GM18517 (cell line): Measurements from ENCODE around the gene LGALS3BP.
A peak's percentile ranks its signal among the peaks of the same experiment; 100 is the strongest.

Experiments
- ATAC-seq: cut with Tn5 transposase; IDR thresholded peaks from one replicate; pipeline ENCODE4 v1.9.1; 2021; ENCODE audit warnings: mild to moderate bottlenecking, moderate library complexity; ENCODE audit not compliant: unreplicated experiment

Gene LGALS3BP

DNA sequence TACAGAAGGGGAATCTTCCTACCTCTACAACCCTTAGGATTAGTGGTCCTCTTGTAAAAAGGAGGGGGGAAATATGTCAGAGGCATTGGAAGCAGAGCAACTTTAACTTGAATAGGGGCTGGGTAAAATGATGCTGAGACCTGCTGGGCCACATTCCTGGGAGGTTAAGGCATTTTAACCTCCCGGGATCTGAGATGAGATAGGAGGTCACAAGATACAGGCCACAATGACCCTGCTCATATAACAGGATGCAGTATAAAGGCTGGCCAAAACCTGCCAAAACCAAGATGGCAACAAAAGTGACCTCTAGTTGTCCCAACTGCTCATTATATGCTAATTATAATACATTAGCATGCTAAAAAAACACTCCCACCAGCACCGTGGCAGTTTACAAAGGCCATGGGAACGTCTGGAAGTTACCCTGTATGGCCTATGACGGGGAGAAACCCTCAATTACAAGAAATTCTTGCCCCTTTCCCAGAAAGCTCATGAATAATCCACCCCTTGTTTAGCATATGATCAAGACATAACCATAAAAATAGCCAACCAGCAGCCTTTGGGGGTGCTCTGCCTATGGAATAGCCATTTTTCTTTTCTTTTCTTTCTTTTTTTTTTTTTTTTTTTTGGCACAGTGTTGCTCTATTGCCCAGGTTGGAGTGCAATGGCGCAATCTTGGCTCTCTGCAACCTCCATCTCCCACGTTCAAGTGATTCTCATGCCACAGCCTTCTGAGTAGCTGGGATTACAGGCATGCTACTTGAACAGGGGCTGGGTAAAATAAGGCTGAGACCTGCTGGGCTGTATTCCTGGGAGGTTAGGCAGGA, 38.0 kb upstream of the LGALS3BP start:
- ATAC-seq: no peak

- no peak for ATAC-seq
Measured at GRCh38 chr17:79014158-79014758, 34.5 kb upstream of the LGALS3BP start.

DNA sequence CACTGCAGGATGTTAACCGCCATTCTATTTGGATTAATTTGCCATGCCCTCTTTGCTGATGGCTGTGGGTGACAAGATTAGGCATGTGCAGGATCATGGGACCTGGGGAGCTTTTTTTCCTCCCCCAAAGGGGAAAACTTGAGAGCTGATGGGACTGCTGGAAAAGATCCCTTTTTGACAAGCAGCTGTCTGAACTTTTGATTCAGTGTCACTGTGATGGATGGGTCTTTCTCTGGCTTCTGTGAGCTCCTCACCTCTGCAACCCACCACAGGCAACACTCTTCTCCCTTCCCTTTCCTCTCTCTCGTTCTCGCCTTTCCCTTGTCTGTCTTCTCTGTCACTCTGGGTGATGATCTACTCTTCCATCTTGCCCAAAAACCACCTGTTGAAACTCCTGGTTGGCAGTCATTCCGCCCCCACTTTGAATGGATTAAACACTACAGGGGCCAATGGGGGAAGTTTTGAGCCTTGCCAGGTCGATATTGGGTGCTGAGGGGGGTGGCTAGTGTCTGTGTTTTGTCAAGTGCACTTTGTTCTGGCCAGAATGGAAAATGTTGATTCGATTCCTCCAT, 32.9 kb upstream of the LGALS3BP start:
- ATAC-seq: no peak

DNA sequence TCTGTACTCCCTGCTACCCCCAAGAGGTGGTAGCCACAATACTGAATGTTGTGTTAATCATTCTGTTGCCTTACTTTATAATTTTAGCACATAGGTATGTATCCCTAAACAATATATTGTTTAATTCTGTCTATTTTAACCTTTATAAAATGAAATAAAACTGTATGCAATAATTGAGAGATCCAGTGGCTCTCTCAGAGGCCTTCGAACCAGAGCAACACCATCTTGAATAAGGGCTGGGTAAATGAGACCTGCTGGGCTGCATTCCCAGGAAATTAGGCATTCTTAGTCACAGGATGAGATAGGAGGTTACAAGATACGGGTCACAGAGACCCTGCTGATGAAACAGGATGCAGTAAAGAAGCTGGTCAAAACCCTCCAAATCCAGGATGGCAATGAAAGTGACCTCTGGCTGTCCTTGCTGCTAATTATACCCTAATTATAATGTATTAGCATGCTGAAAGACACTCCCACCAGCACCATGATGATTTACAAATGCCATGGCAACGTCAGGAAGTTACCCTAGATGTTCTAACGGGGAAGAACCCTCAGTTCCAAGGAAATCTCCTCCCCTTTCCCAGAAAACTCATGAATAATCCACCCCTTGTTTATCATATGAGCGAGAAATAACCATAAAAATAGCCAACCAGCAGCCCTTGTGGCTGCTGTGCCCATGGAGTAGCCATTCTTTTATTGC, 31.9 kb upstream of the LGALS3BP start:
- no peak for ATAC-seq

- no peak for ATAC-seq
Measured at GRCh38 chr17:79010304-79010646, 30.6 kb upstream of the LGALS3BP start.

DNA sequence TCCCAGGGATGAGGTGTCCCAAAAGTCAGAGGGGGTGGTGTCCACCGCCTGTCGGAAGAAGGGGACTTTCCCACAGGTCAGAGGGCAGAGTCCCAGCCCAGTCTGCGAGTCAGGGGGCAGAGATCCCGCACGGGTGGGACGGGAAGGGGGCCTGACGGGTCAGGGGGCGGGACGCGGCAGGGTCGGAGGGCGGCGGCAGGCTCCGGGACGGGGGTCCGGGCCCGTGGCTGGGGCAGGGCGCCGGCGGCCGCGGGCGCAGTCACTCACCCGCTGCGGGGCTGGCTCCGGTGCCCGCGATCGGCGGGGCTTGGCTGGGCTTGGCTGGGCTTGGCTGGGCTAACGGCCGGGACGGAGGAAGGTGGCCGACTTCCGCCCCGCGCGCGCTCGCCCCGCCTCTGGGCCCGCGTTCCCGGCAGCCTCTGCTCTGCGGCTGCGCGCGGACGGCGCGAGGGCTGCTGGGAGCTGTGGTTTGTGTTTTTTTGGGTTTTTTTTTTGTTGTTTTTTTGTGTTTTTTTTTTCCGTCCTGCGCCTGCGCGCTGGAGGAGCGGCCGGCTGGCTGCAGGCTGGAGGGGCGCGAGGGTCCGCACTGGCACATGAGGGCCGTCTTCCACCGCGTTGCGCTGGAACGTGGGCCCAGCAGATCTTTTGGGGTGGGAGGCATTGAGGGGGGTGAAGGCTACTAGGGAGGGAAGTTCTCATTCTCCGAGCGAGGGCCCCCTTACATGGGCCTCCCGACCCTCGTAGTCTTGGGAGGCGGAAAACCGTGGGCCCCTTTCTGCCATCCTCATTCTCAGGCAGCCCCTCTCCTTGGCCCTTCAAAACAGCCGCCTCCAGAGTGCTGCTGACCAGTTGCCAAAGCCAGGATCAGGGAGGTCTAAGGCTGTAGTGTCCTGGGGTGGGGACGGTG, 29.9 kb upstream of the LGALS3BP start, which contains the start of gene CANT1:
TSS of gene CANT1 (minus strand) at position 368 of the 907 bp plus-strand sequence. CDS start 12,142 bp downstream, outside the sequence.
- peak; percentile 91 for ATAC-seq

- ATAC-seq: no peak
Measured at GRCh38 chr17:79008666-79009387, 29.1 kb upstream of the LGALS3BP start.

GRCh38 chr17:79007504-79008381, 28.0 kb upstream of the LGALS3BP start:
- no peak for ATAC-seq

GRCh38 chr17:79006794-79007503, 27.2 kb upstream of the LGALS3BP start:
- ATAC-seq: no peak

DNA sequence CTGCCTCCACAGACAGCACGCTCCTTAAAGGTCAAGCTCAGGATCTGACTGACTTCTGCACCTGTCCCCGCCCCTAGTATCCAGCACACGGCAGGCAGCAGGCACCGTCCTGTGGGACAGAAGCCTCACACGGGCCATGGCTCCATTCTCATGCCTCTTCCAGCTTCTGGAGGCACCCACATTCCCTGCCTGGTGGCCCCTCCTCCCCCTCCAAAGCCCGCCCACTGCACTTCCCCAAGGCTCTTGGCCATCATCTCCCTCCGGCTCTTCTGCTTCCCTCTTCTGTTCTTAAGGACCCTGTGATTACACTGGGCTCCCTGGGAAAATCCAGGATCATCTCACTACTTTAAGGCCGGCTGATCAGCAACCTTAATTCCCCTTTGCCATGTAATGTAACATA, 26.3 kb upstream of the LGALS3BP start:
- no peak for ATAC-seq

GRCh38 chr17:79005063-79005861, 25.5 kb upstream of the LGALS3BP start:
- ATAC-seq: no peak

- ATAC-seq: no peak
Measured at GRCh38 chr17:79003661-79004411, 24.1 kb upstream of the LGALS3BP start.

DNA sequence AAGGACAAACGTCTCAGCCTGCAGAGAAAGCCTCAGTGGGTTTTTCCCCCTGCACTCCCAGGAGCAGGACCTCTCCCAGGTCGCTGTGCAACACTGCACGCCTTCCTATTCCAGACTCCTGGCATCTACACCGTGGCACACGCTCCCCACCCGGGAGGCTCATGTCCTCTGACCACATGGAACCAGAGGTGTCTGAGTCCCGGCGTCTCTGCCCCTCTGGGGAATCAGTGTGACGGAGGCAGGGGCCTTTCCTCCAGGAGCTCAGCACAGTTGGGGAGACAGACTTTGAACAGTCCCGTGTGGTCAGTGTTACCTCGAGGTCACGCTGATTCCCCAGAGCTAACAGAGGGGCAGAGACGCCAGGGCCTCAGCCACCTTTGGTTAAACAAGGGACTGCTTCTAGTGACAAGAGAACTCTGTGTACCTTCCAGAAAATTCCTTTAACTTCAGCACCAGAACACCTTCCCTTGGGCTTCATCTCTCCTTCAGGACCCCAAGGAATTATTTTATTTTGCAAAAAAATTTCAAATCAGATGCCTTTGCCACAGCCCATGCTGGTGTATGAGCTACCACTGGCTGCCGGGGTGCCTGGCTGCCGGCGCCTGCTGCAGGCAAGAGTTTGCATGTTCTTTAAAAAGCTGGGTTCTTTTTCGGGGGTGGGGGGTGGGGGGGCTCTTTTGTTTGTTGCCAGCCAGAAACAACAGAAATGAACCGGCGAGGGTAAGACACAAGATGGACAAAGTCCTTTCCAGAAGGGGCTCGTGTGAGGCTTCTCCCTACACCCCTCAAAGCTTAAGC, 23.3 kb upstream of the LGALS3BP start:
- no peak for ATAC-seq

DNA sequence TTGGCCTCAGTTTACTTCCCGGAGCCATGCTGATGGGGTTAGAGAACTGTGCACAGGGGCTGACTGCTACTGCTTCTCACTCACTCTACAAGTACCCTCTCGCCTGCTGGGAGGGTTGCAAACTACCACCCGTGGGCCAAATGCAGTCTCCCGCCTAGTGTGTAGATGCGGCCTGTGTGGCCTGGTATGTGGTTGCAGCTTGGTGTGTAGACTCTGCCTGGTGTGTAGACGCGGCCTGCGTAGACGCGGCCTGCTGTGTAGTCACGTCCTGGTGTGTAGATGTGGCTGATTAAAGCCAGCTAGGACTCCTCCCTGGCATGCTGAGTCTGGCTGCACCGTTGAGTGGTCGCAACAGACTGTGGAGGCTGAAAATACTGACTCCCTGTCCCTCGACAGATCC, 22.6 kb upstream of the LGALS3BP start:
- no peak for ATAC-seq

- no peak for ATAC-seq
Measured at GRCh38 chr17:79001190-79002020, 21.7 kb upstream of the LGALS3BP start.
